SK-N-SH treated with all-trans-retinoic acid at 6 μM for 48 hours (cell line): ENCODE results near the gene TRAPPC13.

ENCODE experiments used
- ATAC-seq: fragments of 200-7000 bp; cut with Tn5 transposase; 3 replicates; pipeline ENCODE4 v1.9.1; 2020; ENCODE audit warnings: mild to moderate bottlenecking, moderate library complexity
- ARNTL ChIP-seq: fragments of 450-650 bp; formaldehyde crosslinking; IDR thresholded peaks from 2 replicates; pipeline ENCODE4 v1.5.0; 2020; ENCODE audit warnings: low read depth, mild to moderate bottlenecking, moderate library complexity, borderline replicate concordance
- BACH2 ChIP-seq: fragments of 250-450 bp; sonication (Bioruptor Pico); IDR thresholded peaks from 2 replicates; pipeline ENCODE4 v1.9.0; 2021; ENCODE audit warnings: mild to moderate bottlenecking, borderline replicate concordance
- CSDC2 ChIP-seq: fragments of 250-450 bp; sonication (Bioruptor Pico); IDR thresholded peaks from 2 replicates; pipeline ENCODE4 v1.5.0; 2020; ENCODE audit warnings: mild to moderate bottlenecking, moderate library complexity
- CSRNP3 ChIP-seq: fragments of 250-450 bp; sonication (Bioruptor Pico); IDR thresholded peaks from 2 replicates; pipeline ENCODE4 v1.5.1; 2021; ENCODE audit warnings: mild to moderate bottlenecking, moderate library complexity
- ESRRG ChIP-seq: fragments of 250-450 bp; sonication (Bioruptor Pico); IDR thresholded peaks from 2 replicates; pipeline ENCODE4 v1.6.1; 2021; ENCODE audit warnings: mild to moderate bottlenecking
- ISL1 ChIP-seq: fragments of 250-450 bp; sonication (Bioruptor Pico); IDR thresholded peaks from 2 replicates; pipeline ENCODE4 v2.1.2; 2022; ENCODE audit warnings: mild to moderate bottlenecking, moderate library complexity
- OSR1 ChIP-seq: fragments of 250-450 bp; sonication (Bioruptor Pico); IDR thresholded peaks from 2 replicates; pipeline ENCODE4 v1.8.0; 2022; ENCODE audit warnings: moderate library complexity, mild to moderate bottlenecking, inconsistent platforms
- POU6F1 ChIP-seq: fragments of 250-450 bp; sonication (Bioruptor Pico); IDR thresholded peaks from 2 replicates; pipeline ENCODE4 v1.8.0; 2021; ENCODE audit warnings: low read depth, mild to moderate bottlenecking, moderate library complexity, borderline replicate concordance
- PPARA ChIP-seq: fragments of 250-450 bp; sonication (Bioruptor Pico); IDR thresholded peaks from 2 replicates; pipeline ENCODE4 v1.5.0; 2020; ENCODE audit warnings: mild to moderate bottlenecking, borderline replicate concordance
- SNAI2 ChIP-seq: fragments of 250-450 bp; sonication (Bioruptor Pico); IDR thresholded peaks from 2 replicates; pipeline ENCODE4 v1.5.0; 2020; ENCODE audit warnings: mild to moderate bottlenecking, moderate library complexity
- TCF4 ChIP-seq: fragments of 250-450 bp; sonication (Bioruptor Pico); IDR thresholded peaks from 2 replicates; pipeline ENCODE4 v1.8.0; 2021; ENCODE audit warnings: mild to moderate bottlenecking, moderate library complexity, borderline replicate concordance
- TOX ChIP-seq: fragments of 250-450 bp; sonication (Bioruptor Pico); IDR thresholded peaks from 2 replicates; pipeline ENCODE4 v1.8.0; 2021; ENCODE audit warnings: mild to moderate bottlenecking, moderate library complexity, borderline replicate concordance
- TSHZ2 ChIP-seq: fragments of 250-450 bp; sonication (Bioruptor Pico); IDR thresholded peaks from 2 replicates; pipeline ENCODE4 v1.5.0; 2020; ENCODE audit warnings: mild to moderate bottlenecking, moderate library complexity
- ZC3H10 ChIP-seq: fragments of 250-450 bp; sonication (Bioruptor Pico); IDR thresholded peaks from 2 replicates; pipeline ENCODE4 v1.5.1; 2021; ENCODE audit warnings: mild to moderate bottlenecking, moderate library complexity
- ZNF565 ChIP-seq: fragments of 450-650 bp; formaldehyde crosslinking; conservative IDR thresholded peaks from 2 replicates; pipeline ENCODE4 v1.5.0; 2020; ENCODE audit warnings: low read depth, mild to moderate bottlenecking, moderate library complexity
- ZNF70 ChIP-seq: fragments of 450-650 bp; formaldehyde crosslinking; IDR thresholded peaks from 2 replicates; pipeline ENCODE4 v1.5.0; 2020; ENCODE audit warnings: mild to moderate bottlenecking, moderate library complexity
- ZNF8 ChIP-seq: fragments of 450-650 bp; formaldehyde crosslinking; IDR thresholded peaks from 2 replicates; pipeline ENCODE4 v1.5.0; 2020; ENCODE audit warnings: mild to moderate bottlenecking, moderate library complexity
- TF ChIP-seq, protein P1 (sequence below): fragments of 250-450 bp; sonication (Bioruptor Pico); IDR thresholded peaks from 2 replicates; pipeline ENCODE4 v1.8.0; 2020; ENCODE audit warnings: mild to moderate bottlenecking, moderate library complexity, borderline replicate concordance
- TF ChIP-seq, protein P2 (sequence below): fragments of 250-450 bp; sonication (Bioruptor Pico); IDR thresholded peaks from 2 replicates; pipeline ENCODE4 v1.5.1; 2020; ENCODE audit warnings: low read depth, mild to moderate bottlenecking, moderate library complexity

TRAPPC13 gene, protein sequence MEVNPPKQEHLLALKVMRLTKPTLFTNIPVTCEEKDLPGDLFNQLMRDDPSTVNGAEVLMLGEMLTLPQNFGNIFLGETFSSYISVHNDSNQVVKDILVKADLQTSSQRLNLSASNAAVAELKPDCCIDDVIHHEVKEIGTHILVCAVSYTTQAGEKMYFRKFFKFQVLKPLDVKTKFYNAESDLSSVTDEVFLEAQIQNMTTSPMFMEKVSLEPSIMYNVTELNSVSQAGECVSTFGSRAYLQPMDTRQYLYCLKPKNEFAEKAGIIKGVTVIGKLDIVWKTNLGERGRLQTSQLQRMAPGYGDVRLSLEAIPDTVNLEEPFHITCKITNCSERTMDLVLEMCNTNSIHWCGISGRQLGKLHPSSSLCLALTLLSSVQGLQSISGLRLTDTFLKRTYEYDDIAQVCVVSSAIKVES

GRCh38 chr5:65624571-65625555 lies at the start of gene TRAPPC13, which contains the start of gene SHLD3:
Gene TRAPPC13, plus strand, starts transcription at chr5:65625027. Its CDS starts 34 bp downstream, at chr5:65625061.
Gene SHLD3, plus strand, starts transcription at chr5:65625027. Its CDS starts 4,561 bp downstream, at chr5:65629588.
- TF ChIP-seq ZNF70 (CRISPR knock-in tag): no peak
- TF ChIP-seq BACH2 (CRISPR knock-in tag): no peak
- TF ChIP-seq ZNF565 (CRISPR knock-in tag): no peak
- no peak for TF ChIP-seq ESRRG (CRISPR knock-in tag)
- no peak for TF ChIP-seq ZC3H10
- no peak for TF ChIP-seq TCF4 (CRISPR knock-in tag)
- TF ChIP-seq ISL1 (CRISPR knock-in tag): no peak
- TF ChIP-seq, protein P1, sequence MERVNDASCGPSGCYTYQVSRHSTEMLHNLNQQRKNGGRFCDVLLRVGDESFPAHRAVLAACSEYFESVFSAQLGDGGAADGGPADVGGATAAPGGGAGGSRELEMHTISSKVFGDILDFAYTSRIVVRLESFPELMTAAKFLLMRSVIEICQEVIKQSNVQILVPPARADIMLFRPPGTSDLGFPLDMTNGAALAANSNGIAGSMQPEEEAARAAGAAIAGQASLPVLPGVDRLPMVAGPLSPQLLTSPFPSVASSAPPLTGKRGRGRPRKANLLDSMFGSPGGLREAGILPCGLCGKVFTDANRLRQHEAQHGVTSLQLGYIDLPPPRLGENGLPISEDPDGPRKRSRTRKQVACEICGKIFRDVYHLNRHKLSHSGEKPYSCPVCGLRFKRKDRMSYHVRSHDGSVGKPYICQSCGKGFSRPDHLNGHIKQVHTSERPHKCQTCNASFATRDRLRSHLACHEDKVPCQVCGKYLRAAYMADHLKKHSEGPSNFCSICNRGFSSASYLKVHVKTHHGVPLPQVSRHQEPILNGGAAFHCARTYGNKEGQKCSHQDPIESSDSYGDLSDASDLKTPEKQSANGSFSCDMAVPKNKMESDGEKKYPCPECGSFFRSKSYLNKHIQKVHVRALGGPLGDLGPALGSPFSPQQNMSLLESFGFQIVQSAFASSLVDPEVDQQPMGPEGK (CRISPR knock-in tag): no peak
- TF ChIP-seq PPARA: no peak
- no peak for TF ChIP-seq OSR1 (CRISPR knock-in tag)
- no peak for TF ChIP-seq ZNF8 (CRISPR knock-in tag)
- TF ChIP-seq, protein P2, sequence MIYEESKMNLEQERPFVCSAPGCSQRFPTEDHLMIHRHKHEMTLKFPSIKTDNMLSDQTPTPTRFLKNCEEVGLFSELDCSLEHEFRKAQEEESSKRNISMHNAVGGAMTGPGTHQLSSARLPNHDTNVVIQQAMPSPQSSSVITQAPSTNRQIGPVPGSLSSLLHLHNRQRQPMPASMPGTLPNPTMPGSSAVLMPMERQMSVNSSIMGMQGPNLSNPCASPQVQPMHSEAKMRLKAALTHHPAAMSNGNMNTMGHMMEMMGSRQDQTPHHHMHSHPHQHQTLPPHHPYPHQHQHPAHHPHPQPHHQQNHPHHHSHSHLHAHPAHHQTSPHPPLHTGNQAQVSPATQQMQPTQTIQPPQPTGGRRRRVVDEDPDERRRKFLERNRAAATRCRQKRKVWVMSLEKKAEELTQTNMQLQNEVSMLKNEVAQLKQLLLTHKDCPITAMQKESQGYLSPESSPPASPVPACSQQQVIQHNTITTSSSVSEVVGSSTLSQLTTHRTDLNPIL (CRISPR knock-in tag): no peak
- TF ChIP-seq TSHZ2 (CRISPR knock-in tag): no peak
- no peak for TF ChIP-seq CSDC2 (CRISPR knock-in tag)
- no peak for TF ChIP-seq TOX (CRISPR knock-in tag)
- no peak for TF ChIP-seq SNAI2 (CRISPR knock-in tag)
- no peak for TF ChIP-seq POU6F1 (CRISPR knock-in tag)
- TF ChIP-seq, all 23 proteins: peak for 0
- peak; percentile 82 for ATAC-seq

GRCh38 chr5:65577141-65577540 lies 47.7 kb upstream of the TRAPPC13 start:
- no peak for ATAC-seq
- TF ChIP-seq CSRNP3: no peak
- TF ChIP-seq ARNTL: no peak
- TF ChIP-seq ZNF8 (CRISPR knock-in tag): no peak
- no peak for TF ChIP-seq ISL1 (CRISPR knock-in tag)
- TF ChIP-seq ZNF565 (CRISPR knock-in tag): no peak
- TF ChIP-seq BACH2 (CRISPR knock-in tag): no peak
- no peak for TF ChIP-seq TOX (CRISPR knock-in tag)
- TF ChIP-seq PPARA: no peak
- TF ChIP-seq ZC3H10: no peak
